H9 (cell line): ENCODE measurements around the gene ECE2. TPM values are rescaled to one million over a fixed set of nuclear protein-coding genes. Genes with fewer than 3 reads are reported as not detected.

Experiments used
- DNase-seq: peaks from one replicate; pipeline ENCODE4 v3.0.0-alpha.2; 2017
- H2AFZ ChIP-seq: one replicate; pipeline ENCODE4 v1.6.1; 2013; ENCODE audit warnings: mild to moderate bottlenecking, low read length, control low read depth, moderate library complexity
- H2AK5ac ChIP-seq: 2 replicates; pipeline ENCODE4 v1.6.1; 2013; ENCODE audit warnings: low read length, control low read depth, mixed read lengths; ENCODE audit not compliant: insufficient read length
- H2BK120ac ChIP-seq: one replicate; pipeline ENCODE4 v1.6.1; 2013; ENCODE audit warnings: low read depth, mild to moderate bottlenecking, low read length, control low read depth, inconsistent platforms; ENCODE audit not compliant: poor library complexity, severe bottlenecking
- H2BK12ac ChIP-seq: 2 replicates; pipeline ENCODE4 v1.6.1; 2013; ENCODE audit warnings: low read length, control low read depth, mixed read lengths, low read depth; ENCODE audit not compliant: insufficient read length
- H2BK15ac ChIP-seq: 2 replicates; pipeline ENCODE4 v1.6.1; 2013; ENCODE audit warnings: low read depth, low read length, control low read depth
- H2BK20ac ChIP-seq: one replicate; pipeline ENCODE4 v1.6.1; 2013; ENCODE audit warnings: low read depth, mild to moderate bottlenecking, low read length, control low read depth, inconsistent platforms; ENCODE audit not compliant: poor library complexity, severe bottlenecking
- H2BK5ac ChIP-seq: 2 replicates; pipeline ENCODE4 v1.6.1; 2013; ENCODE audit warnings: low read length, control low read depth, mixed read lengths; ENCODE audit not compliant: insufficient read length
- H3K14ac ChIP-seq: 2 replicates; pipeline ENCODE4 v1.6.1; 2013; ENCODE audit warnings: low read length, control low read depth; ENCODE audit not compliant: insufficient read depth
- H3K18ac ChIP-seq: 2 replicates; pipeline ENCODE4 v1.6.1; 2013; ENCODE audit warnings: low read depth, mild to moderate bottlenecking, mixed read lengths, low read length, control low read depth; ENCODE audit not compliant: insufficient read length
- H3K23ac ChIP-seq: 2 replicates; pipeline ENCODE4 v1.6.1; 2013; ENCODE audit warnings: low read length, control low read depth, mixed read lengths, low read depth; ENCODE audit not compliant: insufficient read length
- H3K23me2 ChIP-seq: 2 replicates; pipeline ENCODE4 v1.6.1; 2013; ENCODE audit warnings: low read depth, mild to moderate bottlenecking, mixed read lengths, low read length, control low read depth; ENCODE audit not compliant: insufficient read length, poor library complexity, severe bottlenecking
- H3K27ac ChIP-seq: 2 replicates; pipeline ENCODE4 v1.5.1; 2013; ENCODE audit warnings: low read length, control low read depth, mixed read lengths, low read depth; ENCODE audit not compliant: insufficient read length
- H3K27me3 ChIP-seq: 2 replicates; pipeline ENCODE4 v1.6.1; 2013; ENCODE audit warnings: low read length, control low read depth, inconsistent platforms; ENCODE audit not compliant: insufficient read depth
- H3K4ac ChIP-seq: 2 replicates; pipeline ENCODE4 v1.6.1; 2013; ENCODE audit warnings: low read depth, mild to moderate bottlenecking, control low read depth, inconsistent platforms, low read length, moderate library complexity
- H3K4me1 ChIP-seq: 2 replicates; pipeline ENCODE4 v1.6.1; 2013; ENCODE audit warnings: low read length, control low read depth, inconsistent platforms; ENCODE audit not compliant: insufficient read depth
- H3K4me2 ChIP-seq: 2 replicates; pipeline ENCODE4 v1.6.1; 2013; ENCODE audit warnings: low read length, control low read depth, mixed read lengths; ENCODE audit not compliant: insufficient read length, insufficient read depth
- H3K56ac ChIP-seq: 2 replicates; pipeline ENCODE4 v1.6.1; 2013; ENCODE audit warnings: low read depth, mild to moderate bottlenecking, mixed read lengths, low read length, control low read depth; ENCODE audit not compliant: insufficient read length
- H3K79me1 ChIP-seq: 2 replicates; pipeline ENCODE4 v1.6.1; 2013; ENCODE audit warnings: low read depth, mild to moderate bottlenecking, moderate library complexity, low read length, control low read depth, inconsistent platforms; ENCODE audit not compliant: insufficient read depth, poor library complexity, severe bottlenecking
- H3K79me2 ChIP-seq: 2 replicates; pipeline ENCODE4 v1.6.1; 2013; ENCODE audit warnings: low read length, control low read depth, inconsistent platforms; ENCODE audit not compliant: insufficient read depth
- H3K9ac ChIP-seq: 2 replicates; pipeline ENCODE4 v1.6.1; 2013; ENCODE audit warnings: low read length, control low read depth, mixed read lengths; ENCODE audit not compliant: insufficient read length; ENCODE audit errors: extremely low read depth
- H3K9me3 ChIP-seq: one replicate; pipeline ENCODE4 v1.6.1; 2013; ENCODE audit warnings: low read depth, low read length, inconsistent platforms; ENCODE audit not compliant: control insufficient read depth
- H3T11ph ChIP-seq: one replicate; pipeline ENCODE4 v1.6.1; 2013; ENCODE audit warnings: mild to moderate bottlenecking, low read length, control low read depth, inconsistent platforms
- H4K20me1 ChIP-seq: one replicate; pipeline ENCODE4 v1.6.1; 2013; ENCODE audit not compliant: control insufficient read depth, insufficient read length, insufficient read depth
- H4K5ac ChIP-seq: 2 replicates; pipeline ENCODE4 v1.6.1; 2013; ENCODE audit warnings: low read depth, mild to moderate bottlenecking, mixed read lengths, low read length, control low read depth; ENCODE audit not compliant: insufficient read length
- H4K8ac ChIP-seq: replicated peaks from 2 replicates; pipeline ENCODE4 v1.6.1; 2013; ENCODE audit warnings: low read length, control low read depth, mixed read lengths, low read depth; ENCODE audit not compliant: insufficient read length
- H4K91ac ChIP-seq: 2 replicates; pipeline ENCODE4 v1.6.1; 2013; ENCODE audit warnings: low read depth, mild to moderate bottlenecking, moderate library complexity, mixed read lengths, low read length, control low read depth; ENCODE audit not compliant: insufficient read length
- H3K27ac Mint-ChIP-seq, 3 experiments: 2 replicates in 2 of 3; 3 replicates in 1 of 3; pipeline ENCODE4 v1.8.0; 2020 to 2021; ENCODE audit warnings: mixed read lengths in 3 of 3, mild to moderate bottlenecking in 1 of 3, moderate library complexity in 1 of 3
- H3K27me3 Mint-ChIP-seq: 2 replicates; pipeline ENCODE4 v1.8.0; 2021; ENCODE audit warnings: low read depth, mild to moderate bottlenecking, moderate library complexity, mixed read lengths
- H3K36me3 Mint-ChIP-seq, 3 experiments: 2 replicates in 2 of 3; 3 replicates in 1 of 3; pipeline ENCODE4 v1.8.0; 2020 to 2021; ENCODE audit warnings: low read depth in 3 of 3, mixed read lengths in 3 of 3; ENCODE audit not compliant: insufficient read depth in 1 of 3
- H3K4me1 Mint-ChIP-seq, 2 experiments: 2 replicates each; pipeline ENCODE4 v1.8.0; 2020; ENCODE audit warnings: mixed read lengths in 2 of 2
- H3K4me3 Mint-ChIP-seq, 2 experiments: 2 replicates in 1 of 2; 3 replicates in 1 of 2; pipeline ENCODE4 v1.8.0; 2020 to 2021; ENCODE audit warnings: mild to moderate bottlenecking in 2 of 2, mixed read lengths in 2 of 2, moderate library complexity in 1 of 2
- H3K9me3 Mint-ChIP-seq, 2 experiments: 2 replicates in 1 of 2; 3 replicates in 1 of 2; pipeline ENCODE4 v1.8.0; 2020; ENCODE audit warnings: mild to moderate bottlenecking in 2 of 2, mixed read lengths in 2 of 2, moderate library complexity in 1 of 2
- WGBS: extraction: QIAGEN DNeasy Blood & Tissue Kit; methylation state at CpG from one replicate; pipeline ENCODE4 v1.1.7; 2013; ENCODE audit warnings: missing lambda C conversion rate, low lambda C conversion rate, mixed read lengths; ENCODE audit not compliant: insufficient read length; ENCODE audit errors: extremely low coverage; 5-methylcytosine and 5-hydroxymethylcytosine counted together
- total RNA-seq: library from RNA; stranded (reverse); gene quantifications from 2 replicates; pipeline ENCODE4 v1.2.1, GENCODE V29; 2021
- TF ChIP-seq, protein P1 (sequence below): fragments of 200-600 bp; sonication (generic); conservative IDR thresholded peaks from 3 replicates; pipeline ENCODE4 v1.8.0; 2021; ENCODE audit warnings: antibody characterized with exemption, mild to moderate bottlenecking

ECE2 gene
- total RNA-seq, 1 experiment from 2014 or later = not detected

GRCh38 chr3:184316792-184317191 lies 41.0 kb downstream of the ECE2 start:
- Histone ChIP-seq H3K27me3 (no peaks in the 10 kb centered on the region), H4K20me1 (no peaks in the 10 kb centered on the region), H3K23me2 (peaks cover 10% of the 10 kb centered on the region), H4K91ac (no peak overlapping the region), H3K79me1 (peaks cover 6% of the 10 kb centered on the region), H3K4ac (no peak overlapping the region), H2BK20ac (no peak overlapping the region), H2BK12ac (no peak overlapping the region), H3K14ac (no peak overlapping the region), H3K4me2 (peak overlapping the region; percentile 97), H3K4me1 (peaks cover 8% of the 10 kb centered on the region; the same call in 1 of the 2 replicates), H2BK15ac (no peak overlapping the region), H3T11ph (no peak overlapping the region), H3K79me2 (peaks cover 42% of the 10 kb centered on the region), H3K23ac (no peak overlapping the region), H3K27ac (no peak overlapping the region), H2AFZ (no peak overlapping the region), H2BK5ac (no peak overlapping the region), H3K18ac (no peak overlapping the region), H4K8ac (no peak overlapping the region), H3K9ac (no peak overlapping the region), H2BK120ac (no peak overlapping the region), H2AK5ac (no peak overlapping the region), H3K56ac (no peak overlapping the region), H3K9me3 (no peaks in the 10 kb centered on the region), H4K5ac (no peak overlapping the region)
- no CpG with 5 or more reads among the region's 7 CpGs for WGBS
- Mint-ChIP-seq H3K27ac (peak overlapping the region in 2 of 3 experiments; percentile 21 to 68; a peak in 3 of 7 replicates), H3K9me3 (no peaks in the 10 kb centered on the region), H3K36me3 (peaks cover 36 to 59% (median 46%) of the 10 kb centered on the region in 3 experiments; a peak in 6 of 7 replicates), H3K4me3 (peak overlapping the region; percentile 87 to 93), H3K4me1 (peaks cover 26 to 27% of the 10 kb centered on the region in 2 experiments), H3K27me3 (no peaks in the 10 kb centered on the region)
- TF ChIP-seq, protein P1, sequence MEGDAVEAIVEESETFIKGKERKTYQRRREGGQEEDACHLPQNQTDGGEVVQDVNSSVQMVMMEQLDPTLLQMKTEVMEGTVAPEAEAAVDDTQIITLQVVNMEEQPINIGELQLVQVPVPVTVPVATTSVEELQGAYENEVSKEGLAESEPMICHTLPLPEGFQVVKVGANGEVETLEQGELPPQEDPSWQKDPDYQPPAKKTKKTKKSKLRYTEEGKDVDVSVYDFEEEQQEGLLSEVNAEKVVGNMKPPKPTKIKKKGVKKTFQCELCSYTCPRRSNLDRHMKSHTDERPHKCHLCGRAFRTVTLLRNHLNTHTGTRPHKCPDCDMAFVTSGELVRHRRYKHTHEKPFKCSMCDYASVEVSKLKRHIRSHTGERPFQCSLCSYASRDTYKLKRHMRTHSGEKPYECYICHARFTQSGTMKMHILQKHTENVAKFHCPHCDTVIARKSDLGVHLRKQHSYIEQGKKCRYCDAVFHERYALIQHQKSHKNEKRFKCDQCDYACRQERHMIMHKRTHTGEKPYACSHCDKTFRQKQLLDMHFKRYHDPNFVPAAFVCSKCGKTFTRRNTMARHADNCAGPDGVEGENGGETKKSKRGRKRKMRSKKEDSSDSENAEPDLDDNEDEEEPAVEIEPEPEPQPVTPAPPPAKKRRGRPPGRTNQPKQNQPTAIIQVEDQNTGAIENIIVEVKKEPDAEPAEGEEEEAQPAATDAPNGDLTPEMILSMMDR = no peak
- no peak for DNase-seq
